HL-60/S4 treated with phorbol 12-myristate 13-acetate at 8.2 ng/mL for 4 days and 3 days (cell line): ENCODE data around the gene C1D.
"Not testable (repeated sequence)": the region's sequence is repeated elsewhere in the genome, so short reads cannot be mapped to it uniquely, and the experiment has no call there.

Experiments
- in situ Hi-C: fragments of 300-500 bp; cut with MboI; formaldehyde crosslinking; loops from 2 replicates; pipeline ENCODE4 v1.15.0; 2022; ENCODE audit warnings: low sequenced_read_pairs

C1D gene

DNA sequence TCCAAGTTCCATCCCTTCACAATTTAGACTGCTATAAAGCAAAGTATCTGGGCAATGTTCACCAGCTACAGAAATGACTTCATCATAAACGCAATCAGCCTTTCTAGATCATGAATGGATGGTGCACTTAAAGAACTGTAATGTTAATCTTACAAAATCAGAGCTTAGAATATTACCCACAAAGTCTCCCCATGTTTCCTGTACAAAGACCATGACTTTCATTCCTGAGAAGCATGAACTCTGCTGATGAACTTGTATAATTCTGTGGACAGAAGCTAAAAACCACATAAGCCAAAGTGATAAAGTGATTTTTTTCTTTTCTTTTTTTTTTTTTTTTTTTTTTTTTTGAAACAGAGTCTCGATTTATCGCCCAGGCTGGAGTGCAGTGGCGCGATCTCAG, 53.3 kb downstream of the C1D start:
- in situ Hi-C loops = no loop called here

DNA sequence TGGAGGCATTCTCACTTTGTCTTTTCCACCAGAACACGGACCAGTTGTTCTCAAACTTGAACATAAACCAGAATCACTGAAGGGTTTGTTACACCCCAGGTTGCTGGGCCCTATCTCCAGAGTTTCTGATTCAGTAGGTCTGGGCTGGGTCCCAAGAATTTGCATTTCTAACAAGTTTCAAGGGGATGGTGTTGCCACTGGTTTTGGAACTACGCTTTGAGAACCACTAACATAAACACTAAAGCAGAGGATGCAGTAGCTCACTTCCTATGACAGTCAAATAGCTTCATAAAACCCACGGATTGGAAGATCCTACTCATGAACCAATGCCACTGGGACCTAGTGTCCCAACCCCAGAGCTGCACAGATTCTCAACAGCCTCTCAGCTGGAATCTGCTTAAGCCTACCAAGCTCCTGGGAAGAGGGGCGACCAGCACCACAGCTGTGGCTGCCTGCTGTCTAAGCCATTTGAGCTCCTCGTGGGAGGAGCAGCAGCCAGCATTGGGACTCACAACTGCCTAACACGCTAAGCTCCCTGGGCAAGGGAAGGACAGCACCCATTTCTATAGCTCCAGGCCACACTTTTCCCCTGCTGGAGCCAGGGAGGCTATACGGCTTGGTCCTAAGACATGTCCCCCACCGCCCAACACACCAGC, 62.5 kb downstream of the C1D start:
- in situ Hi-C loops = no loop called here

GRCh38 chr2:67999332-67999731, 63.5 kb downstream of the C1D start:
- in situ Hi-C loops = no loop called here

DNA sequence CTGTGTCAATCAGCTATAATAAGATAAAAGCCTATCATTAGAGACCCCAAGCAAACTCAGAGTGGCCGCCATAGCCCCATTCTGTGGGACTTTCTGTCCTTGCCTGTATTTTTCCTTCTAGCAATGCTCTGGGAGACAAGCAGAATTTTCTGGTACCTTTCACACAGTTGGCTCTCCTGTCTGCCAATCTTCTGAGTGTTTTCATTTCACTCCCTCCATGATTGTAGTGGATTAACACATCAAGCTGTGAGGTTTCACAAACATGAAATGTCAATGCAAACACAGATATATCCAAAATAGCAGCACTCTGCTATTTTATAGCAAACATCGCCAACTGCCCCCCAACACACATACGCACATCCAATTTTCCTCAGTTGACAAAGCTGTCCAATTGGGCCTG, 64.9 kb downstream of the C1D start:
- in situ Hi-C loops = no loop called here

- in situ Hi-C loops = no loop called here
Measured at GRCh38 chr2:67997528-67997900, 65.3 kb downstream of the C1D start.

DNA sequence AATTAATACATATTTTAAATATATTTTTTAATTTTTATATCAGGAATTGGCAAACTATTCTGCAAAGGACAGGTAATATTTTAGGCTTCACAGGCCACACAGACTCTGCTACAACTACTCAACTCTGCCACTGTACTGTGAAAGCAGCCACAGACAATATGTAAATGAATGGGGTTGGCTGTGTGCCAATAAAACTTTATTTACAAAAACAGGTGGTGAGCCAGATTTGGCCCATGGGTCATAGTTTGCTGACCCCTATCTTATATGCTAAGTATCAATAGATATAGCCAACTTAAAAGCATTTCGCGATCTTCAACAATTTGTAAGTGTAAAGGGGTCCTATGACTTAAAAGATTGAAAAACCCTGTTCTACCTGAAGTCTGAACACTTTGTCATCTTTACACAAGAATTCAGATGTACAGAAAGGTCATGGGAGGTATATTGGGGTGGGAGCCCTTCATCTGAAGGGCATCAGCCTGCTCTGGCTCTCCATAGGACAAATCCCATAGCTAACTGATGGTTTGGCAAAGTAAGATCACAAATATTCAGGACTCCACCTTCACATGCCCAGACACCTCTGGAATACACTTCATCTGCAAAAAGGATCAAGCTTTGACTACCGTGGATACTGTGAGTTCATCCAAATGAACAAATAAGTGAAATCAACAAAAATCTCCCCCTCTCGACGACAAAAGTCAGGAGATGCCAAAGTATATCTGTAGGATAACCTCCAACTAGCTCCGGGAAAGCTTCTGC, 65.9 kb downstream of the C1D start:
- in situ Hi-C loops = no loop called here

- in situ Hi-C loops = no loop called here
Measured at GRCh38 chr2:67994716-67995115, 68.1 kb downstream of the C1D start.

DNA sequence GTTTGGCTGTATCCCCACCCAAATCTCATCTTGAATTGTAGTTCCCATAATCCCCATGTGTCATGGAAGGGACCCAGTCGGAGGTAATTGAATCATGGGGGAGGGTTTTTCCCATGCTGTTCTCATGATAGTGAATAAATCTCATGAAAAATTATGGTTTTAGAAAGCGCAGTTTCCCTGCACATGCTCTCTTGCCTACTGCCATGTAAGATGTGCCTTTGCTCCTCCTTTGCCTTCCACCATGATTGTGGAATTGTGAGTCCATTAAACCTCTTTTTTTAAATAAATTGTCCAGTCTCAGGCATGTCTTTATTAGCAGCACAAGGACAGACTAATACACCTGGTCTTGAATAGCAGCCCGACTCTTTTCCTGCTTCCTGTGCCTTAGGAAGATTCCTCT, 68.7 kb downstream of the C1D start:
- in situ Hi-C loops = not testable (repeated sequence)

DNA sequence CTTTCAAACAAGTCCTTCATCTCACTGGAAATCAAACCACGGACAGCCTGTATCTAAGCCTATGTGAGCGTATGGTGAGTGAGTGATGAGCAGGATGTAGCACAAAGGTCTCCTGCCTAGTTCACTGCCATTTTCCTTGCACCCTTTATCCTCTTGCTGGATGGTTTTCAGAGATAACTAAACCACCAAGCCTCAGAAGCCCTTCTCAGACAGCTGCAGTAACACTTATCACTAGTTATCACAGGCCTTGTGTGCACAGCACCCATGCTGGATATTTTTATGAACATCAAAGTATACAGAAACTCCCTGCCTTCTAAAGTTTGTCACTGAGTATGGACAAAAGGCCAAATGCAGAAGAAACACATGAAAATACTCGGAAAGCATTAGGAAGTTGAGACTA, 69.5 kb downstream of the C1D start:
- in situ Hi-C loops = no loop called here

- in situ Hi-C loops = no loop called here
Measured at GRCh38 chr2:67991456-67991855, 71.3 kb downstream of the C1D start.
